ENCODE measurements around the gene CHRNB4. TPM values are rescaled to one million over a fixed set of nuclear protein-coding genes. Genes with fewer than 3 reads are reported as not detected.
"Not testable (repeated sequence)": the region's sequence is repeated elsewhere in the genome, so short reads cannot be mapped to it uniquely, and the experiment has no call there.

Gene CHRNB4
- total RNA-seq, 1 donor, result not detected

GRCh38 chr15:78617076-78617475, 23.9 kb downstream of the CHRNB4 start:
- H3K4me3 ChIP-seq (ENCODE audit: low read depth, low read length), result no peak overlapping the region
- TF ChIP-seq, protein P1, sequence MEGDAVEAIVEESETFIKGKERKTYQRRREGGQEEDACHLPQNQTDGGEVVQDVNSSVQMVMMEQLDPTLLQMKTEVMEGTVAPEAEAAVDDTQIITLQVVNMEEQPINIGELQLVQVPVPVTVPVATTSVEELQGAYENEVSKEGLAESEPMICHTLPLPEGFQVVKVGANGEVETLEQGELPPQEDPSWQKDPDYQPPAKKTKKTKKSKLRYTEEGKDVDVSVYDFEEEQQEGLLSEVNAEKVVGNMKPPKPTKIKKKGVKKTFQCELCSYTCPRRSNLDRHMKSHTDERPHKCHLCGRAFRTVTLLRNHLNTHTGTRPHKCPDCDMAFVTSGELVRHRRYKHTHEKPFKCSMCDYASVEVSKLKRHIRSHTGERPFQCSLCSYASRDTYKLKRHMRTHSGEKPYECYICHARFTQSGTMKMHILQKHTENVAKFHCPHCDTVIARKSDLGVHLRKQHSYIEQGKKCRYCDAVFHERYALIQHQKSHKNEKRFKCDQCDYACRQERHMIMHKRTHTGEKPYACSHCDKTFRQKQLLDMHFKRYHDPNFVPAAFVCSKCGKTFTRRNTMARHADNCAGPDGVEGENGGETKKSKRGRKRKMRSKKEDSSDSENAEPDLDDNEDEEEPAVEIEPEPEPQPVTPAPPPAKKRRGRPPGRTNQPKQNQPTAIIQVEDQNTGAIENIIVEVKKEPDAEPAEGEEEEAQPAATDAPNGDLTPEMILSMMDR (IDR thresholded peaks at IDR 0.05; ENCODE audit: insufficient read depth, low read depth, low read length), result no peak
- no peak for DNase-seq (ENCODE audit: low read depth)

GRCh38 chr15:78616506-78616905, 24.5 kb downstream of the CHRNB4 start:
- H3K4me3 ChIP-seq (ENCODE audit: low read depth, low read length), result no peak overlapping the region
- TF ChIP-seq, protein P1 (IDR thresholded peaks at IDR 0.05; ENCODE audit: insufficient read depth, low read depth, low read length), result no peak
- DNase-seq (ENCODE audit: low read depth), result no peak

GRCh38 chr15:78615151-78615589, 25.8 kb downstream of the CHRNB4 start:
- TF ChIP-seq, protein P1 (IDR thresholded peaks at IDR 0.05; ENCODE audit: insufficient read depth, low read depth, low read length), result no peak
- DNase-seq (ENCODE audit: low read depth), result no peak
- H3K4me3 ChIP-seq (ENCODE audit: low read depth, low read length), result no peak overlapping the region

GRCh38 chr15:78614021-78614420, 27.0 kb downstream of the CHRNB4 start:
- TF ChIP-seq, protein P1 (IDR thresholded peaks at IDR 0.05; ENCODE audit: insufficient read depth, low read depth, low read length), result no peak
- H3K4me3 ChIP-seq (ENCODE audit: low read depth, low read length), result no peak overlapping the region
- no peak for DNase-seq (ENCODE audit: low read depth)

DNA sequence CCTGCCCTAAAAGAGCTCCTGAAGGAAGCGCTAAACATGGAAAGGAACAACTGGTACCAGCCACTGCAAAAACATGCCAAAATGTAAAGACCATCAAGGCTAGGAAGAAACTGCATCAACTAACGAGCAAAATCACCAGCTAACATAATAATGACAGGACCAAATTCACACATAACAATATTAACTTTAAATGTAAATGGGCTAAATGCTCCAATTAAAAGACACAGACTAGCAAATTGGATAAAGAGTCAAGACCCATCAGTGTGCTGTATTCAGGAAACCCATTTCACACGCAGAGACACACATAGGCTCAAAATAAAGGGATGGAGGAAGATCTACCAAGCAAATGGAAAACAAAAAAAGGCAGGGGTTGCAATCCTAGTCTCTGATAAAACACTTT, 31.5 kb downstream of the CHRNB4 start:
- H3K4me3 ChIP-seq (ENCODE audit: low read depth, low read length); DNase-seq (ENCODE audit: low read depth): not testable (repeated sequence)

- H3K4me3 ChIP-seq (ENCODE audit: low read depth, low read length), result no peak overlapping the region
- DNase-seq (ENCODE audit: low read depth), result no peak
These were observed 35.3 kb downstream of the CHRNB4 start for GRCh38 chr15:78605680-78606079.

DNA sequence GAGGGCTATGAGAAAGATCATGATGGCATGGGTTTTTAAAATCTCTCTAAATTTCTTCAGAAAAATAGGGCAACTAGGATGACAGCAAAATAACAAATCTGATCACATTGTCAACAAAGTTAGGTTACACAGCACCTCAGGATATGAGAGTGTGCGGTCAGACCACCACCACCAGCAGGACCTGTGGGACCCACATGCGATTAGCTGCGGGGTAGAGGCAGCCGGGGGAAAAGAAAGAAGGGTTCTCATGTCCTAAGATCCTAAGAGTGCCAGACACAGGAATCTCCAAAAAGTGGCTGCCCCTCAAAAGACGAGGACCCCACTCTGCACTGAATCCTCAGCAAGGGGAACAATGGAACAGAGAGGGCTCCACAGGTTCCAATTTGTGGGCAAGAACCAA, 35.8 kb downstream of the CHRNB4 start:
- TF ChIP-seq, protein P1 (IDR thresholded peaks at IDR 0.05; ENCODE audit: insufficient read depth, low read depth, low read length), result no peak
- H3K4me3 ChIP-seq (ENCODE audit: low read depth, low read length), result no peak overlapping the region

More at GRCh38 chr15:78605680-78606079, 35.3 kb downstream of the CHRNB4 start:
- TF ChIP-seq, protein P1 (IDR thresholded peaks at IDR 0.05; ENCODE audit: insufficient read depth, low read depth, low read length), result no peak

More for the DNA sequence above, 35.8 kb downstream of the CHRNB4 start:
- no peak for DNase-seq (ENCODE audit: low read depth)
